Measurements from ENCODE around the gene THSD7A.

Gene THSD7A

DNA sequence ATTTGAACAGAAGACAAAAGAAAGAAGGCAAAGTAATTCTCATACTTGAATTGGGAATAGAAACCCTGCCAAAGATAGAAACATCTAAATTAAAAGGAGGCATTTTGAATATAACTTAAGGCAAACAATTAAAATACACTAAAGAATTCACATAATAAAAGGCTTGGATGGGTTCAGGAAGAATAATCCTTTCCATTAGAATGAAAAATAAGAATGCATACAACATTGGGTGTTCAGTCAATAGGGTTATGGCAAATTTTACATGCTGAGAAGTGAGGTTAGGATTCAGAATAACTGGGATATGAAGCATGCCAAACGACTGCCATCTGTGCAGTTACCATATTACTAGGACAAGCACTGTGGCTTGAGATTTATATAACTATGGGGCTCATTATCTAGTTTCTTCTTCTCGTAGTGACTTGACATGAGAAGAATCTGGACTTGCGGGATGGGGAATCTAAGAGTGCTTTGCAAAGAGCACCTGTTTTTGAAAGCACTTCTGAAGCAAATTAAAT is 326.5 kb downstream of the THSD7A start:
- TF ChIP-seq FOXP2 (optimal IDR thresholded peaks at IDR 0.05; ENCODE audit: borderline replicate concordance, extremely low read depth, extremely low read length, insufficient read depth) (no peak), SIN3A (IDR thresholded peaks at IDR 0.05; ENCODE audit: borderline replicate concordance, insufficient read depth, low read length) (no peak), POLR2AphosphoS5 (IDR thresholded peaks at IDR 0.05; ENCODE audit: low read depth, low read length) (no peak), TAF1 (IDR thresholded peaks at IDR 0.05; ENCODE audit: borderline replicate concordance, insufficient read depth, low read length) (no peak)
- TF ChIP-seq, protein P1, sequence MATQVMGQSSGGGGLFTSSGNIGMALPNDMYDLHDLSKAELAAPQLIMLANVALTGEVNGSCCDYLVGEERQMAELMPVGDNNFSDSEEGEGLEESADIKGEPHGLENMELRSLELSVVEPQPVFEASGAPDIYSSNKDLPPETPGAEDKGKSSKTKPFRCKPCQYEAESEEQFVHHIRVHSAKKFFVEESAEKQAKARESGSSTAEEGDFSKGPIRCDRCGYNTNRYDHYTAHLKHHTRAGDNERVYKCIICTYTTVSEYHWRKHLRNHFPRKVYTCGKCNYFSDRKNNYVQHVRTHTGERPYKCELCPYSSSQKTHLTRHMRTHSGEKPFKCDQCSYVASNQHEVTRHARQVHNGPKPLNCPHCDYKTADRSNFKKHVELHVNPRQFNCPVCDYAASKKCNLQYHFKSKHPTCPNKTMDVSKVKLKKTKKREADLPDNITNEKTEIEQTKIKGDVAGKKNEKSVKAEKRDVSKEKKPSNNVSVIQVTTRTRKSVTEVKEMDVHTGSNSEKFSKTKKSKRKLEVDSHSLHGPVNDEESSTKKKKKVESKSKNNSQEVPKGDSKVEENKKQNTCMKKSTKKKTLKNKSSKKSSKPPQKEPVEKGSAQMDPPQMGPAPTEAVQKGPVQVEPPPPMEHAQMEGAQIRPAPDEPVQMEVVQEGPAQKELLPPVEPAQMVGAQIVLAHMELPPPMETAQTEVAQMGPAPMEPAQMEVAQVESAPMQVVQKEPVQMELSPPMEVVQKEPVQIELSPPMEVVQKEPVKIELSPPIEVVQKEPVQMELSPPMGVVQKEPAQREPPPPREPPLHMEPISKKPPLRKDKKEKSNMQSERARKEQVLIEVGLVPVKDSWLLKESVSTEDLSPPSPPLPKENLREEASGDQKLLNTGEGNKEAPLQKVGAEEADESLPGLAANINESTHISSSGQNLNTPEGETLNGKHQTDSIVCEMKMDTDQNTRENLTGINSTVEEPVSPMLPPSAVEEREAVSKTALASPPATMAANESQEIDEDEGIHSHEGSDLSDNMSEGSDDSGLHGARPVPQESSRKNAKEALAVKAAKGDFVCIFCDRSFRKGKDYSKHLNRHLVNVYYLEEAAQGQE (IDR thresholded peaks at IDR 0.05; ENCODE audit: insufficient read depth in 1 of 2, low read depth in 2 of 2, low read length in 2 of 2): no peak

DNA sequence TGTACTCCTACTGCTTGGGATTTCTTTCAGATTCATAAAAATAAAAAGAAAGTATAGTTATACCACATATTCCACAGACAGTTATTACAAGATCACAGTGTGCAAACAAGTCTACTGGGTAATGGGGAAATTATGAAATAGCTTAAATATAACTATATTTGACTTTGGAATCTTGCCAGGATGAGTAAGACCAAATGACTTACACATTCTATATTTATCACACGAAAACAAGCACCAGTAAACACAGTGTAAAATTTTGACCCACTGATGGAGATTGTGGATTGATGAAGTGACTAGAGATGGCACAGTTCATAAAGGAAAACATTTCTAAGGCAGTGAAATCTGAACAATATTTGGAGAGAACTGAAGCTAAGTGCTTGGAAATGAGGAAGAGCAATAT is 339.7 kb downstream of the THSD7A start:
- TF ChIP-seq FOXP2 (optimal IDR thresholded peaks at IDR 0.05; ENCODE audit: borderline replicate concordance, extremely low read depth, extremely low read length, insufficient read depth): no peak
- no peak for TF ChIP-seq TAF1 (IDR thresholded peaks at IDR 0.05; ENCODE audit: borderline replicate concordance, insufficient read depth, low read length)
- TF ChIP-seq POLR2AphosphoS5 (IDR thresholded peaks at IDR 0.05; ENCODE audit: low read depth, low read length): no peak
- TF ChIP-seq SIN3A (IDR thresholded peaks at IDR 0.05; ENCODE audit: borderline replicate concordance, insufficient read depth, low read length): no peak
- TF ChIP-seq, protein P1 (IDR thresholded peaks at IDR 0.05; ENCODE audit: insufficient read depth in 1 of 2, low read depth in 2 of 2, low read length in 2 of 2): no peak

DNA sequence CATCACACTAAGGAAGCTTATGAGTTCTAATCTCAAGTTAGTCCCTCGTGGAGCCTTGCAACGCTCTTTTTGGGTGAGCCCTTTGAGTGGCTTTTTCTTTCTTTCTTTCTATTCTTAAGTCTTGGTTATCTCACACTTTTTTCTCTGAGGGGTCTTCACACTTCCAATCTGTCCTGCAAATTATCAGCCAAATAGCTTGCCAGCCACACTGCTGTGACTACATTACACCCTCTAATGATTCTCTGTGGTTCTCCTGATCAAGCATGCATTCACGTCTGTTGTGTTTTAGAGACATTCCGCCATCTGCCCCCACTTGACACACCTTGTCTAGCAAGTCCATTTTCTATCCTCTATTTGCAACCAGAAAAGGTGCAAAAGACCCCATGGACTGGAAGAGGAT is 340.2 kb downstream of the THSD7A start:
- TF ChIP-seq, protein P1 (IDR thresholded peaks at IDR 0.05; ENCODE audit: insufficient read depth in 1 of 2, low read depth in 2 of 2, low read length in 2 of 2): no peak
- TF ChIP-seq SIN3A (IDR thresholded peaks at IDR 0.05; ENCODE audit: borderline replicate concordance, insufficient read depth, low read length) (no peak), TAF1 (IDR thresholded peaks at IDR 0.05; ENCODE audit: borderline replicate concordance, insufficient read depth, low read length) (no peak), POLR2AphosphoS5 (IDR thresholded peaks at IDR 0.05; ENCODE audit: low read depth, low read length) (no peak), FOXP2 (optimal IDR thresholded peaks at IDR 0.05; ENCODE audit: borderline replicate concordance, extremely low read depth, extremely low read length, insufficient read depth) (no peak)

DNA sequence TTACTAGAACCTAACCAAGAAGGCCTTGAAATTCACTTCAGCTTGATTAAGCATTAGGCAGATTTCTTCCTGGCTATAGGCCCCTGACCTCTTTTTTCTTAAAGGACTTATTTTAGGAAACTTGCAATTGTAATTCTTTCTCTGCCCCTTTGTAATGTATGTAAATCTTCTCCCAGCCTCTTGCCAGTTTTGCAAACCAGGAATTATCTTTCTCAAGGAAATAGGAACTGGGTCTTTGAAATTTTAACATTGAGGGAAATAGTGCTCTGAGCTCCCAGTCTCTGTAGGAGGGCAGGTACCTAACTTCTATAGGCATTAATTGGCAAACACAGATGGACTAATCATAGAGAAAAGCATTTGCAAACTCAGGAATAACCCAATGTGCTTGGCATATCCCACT is 342.7 kb downstream of the THSD7A start:
- TF ChIP-seq TAF1 (IDR thresholded peaks at IDR 0.05; ENCODE audit: borderline replicate concordance, insufficient read depth, low read length) (no peak), FOXP2 (optimal IDR thresholded peaks at IDR 0.05; ENCODE audit: borderline replicate concordance, extremely low read depth, extremely low read length, insufficient read depth) (no peak), SIN3A (IDR thresholded peaks at IDR 0.05; ENCODE audit: borderline replicate concordance, insufficient read depth, low read length) (no peak), POLR2AphosphoS5 (IDR thresholded peaks at IDR 0.05; ENCODE audit: low read depth, low read length) (no peak)
- TF ChIP-seq, protein P1 (IDR thresholded peaks at IDR 0.05; ENCODE audit: insufficient read depth in 1 of 2, low read depth in 2 of 2, low read length in 2 of 2): no peak

DNA sequence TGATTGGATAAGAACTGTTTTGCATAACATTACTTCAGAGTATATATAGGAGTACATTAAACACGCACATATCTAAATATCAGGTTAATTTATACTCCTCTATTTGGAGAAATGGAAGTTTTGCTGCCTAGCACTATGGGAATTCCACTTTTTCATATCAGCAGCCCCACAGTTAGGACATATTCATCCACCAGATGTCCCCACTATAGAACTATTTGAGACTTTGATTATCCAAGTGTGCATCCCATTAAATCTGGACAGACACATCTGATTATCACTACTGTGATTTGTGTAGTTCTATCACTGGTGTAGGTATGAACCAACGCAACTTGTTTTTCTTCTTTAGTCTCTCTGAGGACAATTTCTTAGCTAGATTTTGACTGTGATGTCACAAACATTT is 345.7 kb downstream of the THSD7A start:
- no peak for TF ChIP-seq SIN3A (IDR thresholded peaks at IDR 0.05; ENCODE audit: borderline replicate concordance, insufficient read depth, low read length)
- no peak for TF ChIP-seq POLR2AphosphoS5 (IDR thresholded peaks at IDR 0.05; ENCODE audit: low read depth, low read length)
- no peak for TF ChIP-seq TAF1 (IDR thresholded peaks at IDR 0.05; ENCODE audit: borderline replicate concordance, insufficient read depth, low read length)
- TF ChIP-seq FOXP2 (optimal IDR thresholded peaks at IDR 0.05; ENCODE audit: borderline replicate concordance, extremely low read depth, extremely low read length, insufficient read depth): no peak
- TF ChIP-seq, protein P1 (IDR thresholded peaks at IDR 0.05; ENCODE audit: insufficient read depth in 1 of 2, low read depth in 2 of 2, low read length in 2 of 2): no peak
